T47D (cell line): ENCODE results near the gene AHR.

ENCODE experiments used
- DNase-seq, 2 experiments: peaks; one replicate each; pipeline versions ENCODE4 v3.0.0 to v3.0.0-alpha.2; 2011 to 2012; ENCODE audit warnings: low read depth in 1 of 2, low spot score in 1 of 2
- JUND ChIP-seq: IDR thresholded peaks from 2 replicates; pipeline ENCODE4 v1.6.1; 2012; ENCODE audit warnings: low read depth
- in situ Hi-C: cut with HindIII; loops from 2 replicates; pipeline ENCODE4 v1.10.0; 2016; ENCODE audit warnings: low sequenced_read_pairs, low pct_unique_long_range_greater_than_20kb

AHR gene

GRCh38 chr7:17307969-17308648, 9.7 kb downstream of the AHR start:
- TF ChIP-seq JUND, result no peak
- in situ Hi-C loops, result no loop called here

GRCh38 chr7:17311194-17311593, 12.7 kb downstream of the AHR start:
- DNase-seq, result no peak
- in situ Hi-C loops, result no loop called here
- TF ChIP-seq JUND, result no peak

More at GRCh38 chr7:17307969-17308648, 9.7 kb downstream of the AHR start:
- no peak for DNase-seq

DNA sequence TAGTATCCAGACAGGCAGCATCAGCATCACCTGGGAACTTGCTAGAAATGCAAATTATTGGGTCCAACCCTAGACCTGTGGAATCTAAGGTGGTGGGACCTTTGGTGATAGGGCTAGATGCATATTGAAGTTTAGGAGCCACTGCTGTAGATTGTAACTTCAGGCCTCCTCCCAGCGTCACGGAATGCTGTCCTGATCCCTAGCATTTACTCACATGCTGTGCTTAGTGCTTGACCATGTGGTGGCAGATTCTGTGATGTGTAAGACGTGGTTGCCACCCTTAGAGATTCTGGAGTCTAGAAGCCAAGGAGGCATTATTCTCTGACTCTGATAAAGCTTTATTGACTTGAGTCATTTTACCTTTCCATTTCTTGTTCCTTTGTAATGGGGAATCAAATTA, 13.5 kb downstream of the AHR start:
- DNase-seq, result no peak
- TF ChIP-seq JUND, result no peak
- in situ Hi-C loops, result no loop called here

DNA sequence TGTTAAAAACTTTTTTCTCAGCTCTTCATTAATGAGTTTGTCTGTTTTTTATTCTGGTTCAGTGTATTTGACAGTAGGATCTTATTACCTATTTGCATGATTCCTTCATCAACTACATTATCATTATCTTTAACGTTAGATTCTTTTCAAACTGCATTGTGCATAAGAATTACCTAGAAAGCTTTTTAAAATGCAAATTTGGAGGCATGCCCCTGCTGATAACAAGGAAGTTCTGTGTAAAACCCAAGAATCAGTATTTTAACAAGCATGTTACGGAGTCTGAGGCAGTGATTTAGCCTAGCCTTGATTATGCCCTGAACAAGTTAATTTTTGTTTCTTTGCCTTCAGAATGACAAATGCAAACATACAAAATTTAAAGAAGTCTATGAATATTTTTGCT, 14.2 kb downstream of the AHR start:
- DNase-seq, result no peak
- in situ Hi-C loops, result no loop called here
- no peak for TF ChIP-seq JUND

DNA sequence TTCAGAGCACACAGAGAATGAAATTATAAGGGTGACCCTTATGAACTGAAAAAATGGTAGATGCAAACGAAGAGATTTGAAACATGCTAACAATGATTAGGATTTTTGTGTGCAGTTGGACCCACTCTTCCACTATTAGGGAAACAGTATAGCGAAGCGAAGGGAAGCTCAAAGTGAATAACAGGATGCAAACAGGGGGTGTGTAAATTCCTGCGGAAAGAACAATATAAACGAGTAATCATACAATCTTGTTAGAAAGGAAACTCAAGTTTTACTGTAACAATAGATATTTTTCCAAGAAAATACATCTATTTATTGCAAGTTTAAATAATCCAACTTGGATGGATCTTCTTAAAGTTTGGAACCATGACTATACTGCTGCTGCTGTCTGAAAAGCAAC, 14.7 kb downstream of the AHR start:
- DNase-seq, result no peak
- in situ Hi-C loops, result no loop called here
- no peak for TF ChIP-seq JUND

DNA sequence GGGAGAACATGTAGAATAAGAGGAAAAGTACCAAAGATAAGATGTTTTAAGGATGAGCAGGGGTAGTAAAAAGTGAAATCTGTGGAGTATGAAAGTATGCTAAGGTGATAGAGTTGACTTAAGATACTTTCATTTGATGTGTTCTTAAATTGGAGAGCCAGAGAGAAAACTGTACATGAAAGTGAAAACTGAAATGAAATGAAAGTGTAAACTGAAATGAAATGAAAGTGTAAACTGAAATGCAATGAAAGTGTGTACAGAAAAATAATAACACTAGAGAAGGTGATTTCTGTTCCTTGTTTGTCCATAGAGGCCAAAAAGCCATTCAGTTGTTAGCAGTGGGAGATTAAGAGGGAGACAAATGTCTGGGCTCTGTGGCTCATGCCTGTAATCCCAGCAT, 17.5 kb downstream of the AHR start:
- DNase-seq, result no peak
- in situ Hi-C loops, result no loop called here

DNA sequence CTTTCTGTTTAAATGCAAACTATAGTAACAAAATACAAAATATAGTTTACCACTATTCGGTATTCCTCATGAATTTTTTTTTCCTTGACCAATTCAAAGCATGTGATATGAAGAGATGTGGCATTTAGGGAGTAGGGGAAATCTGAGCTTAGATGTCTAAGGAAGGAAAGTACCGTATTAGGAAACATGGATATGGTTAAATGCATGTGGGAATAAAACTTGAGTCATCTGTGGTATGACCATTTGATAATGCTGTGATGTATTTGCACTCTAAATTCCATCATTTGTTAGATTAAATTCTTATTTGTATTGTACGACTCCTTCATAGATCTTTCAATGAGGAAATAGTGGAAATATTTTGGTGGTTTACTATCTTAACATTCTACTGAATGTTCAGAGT, 19.7 kb downstream of the AHR start:
- no peak for TF ChIP-seq JUND
- in situ Hi-C loops, result no loop called here
- DNase-seq, result no peak

More for the DNA sequence above, 17.5 kb downstream of the AHR start:
- TF ChIP-seq JUND, result no peak

DNA sequence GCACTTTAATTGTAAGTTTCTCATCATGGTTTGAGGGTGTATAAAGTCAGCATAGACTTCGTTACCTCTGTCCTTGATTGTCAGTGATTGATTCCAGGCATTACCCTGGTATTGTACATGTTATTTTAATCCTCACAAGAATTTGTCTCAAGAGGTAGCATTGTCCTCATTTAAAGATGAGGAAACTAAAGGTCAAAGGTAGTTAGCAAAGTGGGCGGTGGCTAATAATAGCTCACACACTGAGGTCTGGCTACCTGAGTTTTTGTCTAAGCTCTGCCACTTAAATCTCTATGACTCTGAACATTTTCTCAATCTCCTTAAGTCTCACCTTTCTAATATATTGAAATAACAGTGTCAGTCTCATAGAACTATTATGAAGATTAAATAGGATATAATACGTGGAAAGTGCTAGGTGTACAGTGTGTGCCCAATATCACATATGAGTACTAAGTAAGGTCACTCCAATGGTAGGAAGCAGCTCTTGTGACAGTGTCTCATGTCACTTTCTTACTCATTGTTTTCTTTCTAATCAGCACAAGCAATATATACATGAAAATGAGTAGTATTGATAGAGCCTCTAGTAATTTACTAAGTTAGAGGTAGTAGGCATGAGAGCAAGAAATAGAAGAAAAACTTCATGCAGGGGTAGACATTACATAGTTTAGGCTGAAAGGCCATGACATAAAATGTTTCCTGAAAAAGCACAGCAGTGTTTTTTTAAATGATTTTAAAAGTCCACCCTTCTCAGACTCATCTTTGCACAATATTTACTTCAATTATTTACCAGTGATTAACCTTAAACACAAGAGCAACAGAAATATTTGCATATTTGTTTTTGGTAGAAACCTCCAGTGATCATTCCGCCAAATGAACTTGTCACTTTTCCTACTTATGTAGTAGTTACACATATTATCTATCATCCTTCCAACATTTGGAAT, 21.0 kb downstream of the AHR start:
- in situ Hi-C loops, result no loop called here
- DNase-seq, result no peak
- no peak for TF ChIP-seq JUND

DNA sequence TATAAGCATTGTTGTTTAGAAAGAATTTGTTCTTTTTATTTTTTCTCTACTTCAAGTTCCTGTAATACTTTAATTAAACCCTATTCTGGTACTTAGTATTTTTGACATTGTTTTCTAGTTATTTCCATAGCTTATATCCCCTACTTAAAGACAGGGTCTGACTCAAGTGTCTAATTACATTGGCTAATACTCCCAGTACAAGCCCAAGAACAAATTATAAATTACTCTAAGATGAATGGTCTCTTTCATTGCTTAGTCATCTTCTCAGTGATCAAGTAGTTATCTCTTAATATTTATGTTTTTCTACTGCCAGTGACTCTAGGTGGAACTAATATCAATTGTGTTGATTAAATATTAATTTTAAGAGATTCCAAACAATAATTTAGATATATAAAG, 21.6 kb downstream of the AHR start:
- TF ChIP-seq JUND, result no peak
- no peak for DNase-seq
- in situ Hi-C loops, result no loop called here

- no peak for DNase-seq
- in situ Hi-C loops, result no loop called here
- no peak for TF ChIP-seq JUND
Observed at GRCh38 chr7:17320657-17321056, 22.2 kb downstream of the AHR start.

GRCh38 chr7:17325364-17325763, 26.9 kb downstream of the AHR start:
- DNase-seq, result no peak
- no peak for TF ChIP-seq JUND
- in situ Hi-C loops, result no loop called here

GRCh38 chr7:17326378-17326777, 27.9 kb downstream of the AHR start:
- no peak; the same call in 1 of the 2 replicates for TF ChIP-seq JUND
- in situ Hi-C loops, result no loop called here
- DNase-seq, result no peak

- no peak for TF ChIP-seq JUND
- in situ Hi-C loops, result no loop called here
Observed at GRCh38 chr7:17328641-17329040, 30.2 kb downstream of the AHR start.

More at GRCh38 chr7:17328641-17329040, 30.2 kb downstream of the AHR start:
- no peak for DNase-seq
